Keratinocyte (primary cell): ENCODE measurements around the gene HOMER2.

Experiments
- CTCF ChIP-seq, 3 experiments: IDR thresholded peaks in 1 of 3; conservative IDR thresholded peaks in 1 of 3; optimal IDR thresholded peaks in 1 of 3; 2 replicates in 2 of 3; 3 replicates in 1 of 3; pipeline versions ENCODE3 to v1.5.1; 2011; ENCODE audit warnings: low read length in 3 of 3, mild to moderate bottlenecking in 3 of 3, moderate library complexity in 2 of 3, control low read depth in 1 of 3, inconsistent platforms in 1 of 3; ENCODE audit not compliant: insufficient read depth in 2 of 3; ENCODE audit errors: extremely low read depth in 1 of 3
- EZH2 ChIP-seq: IDR thresholded peaks from one replicate; pipeline ENCODE4 v1.6.1; 2012; ENCODE audit warnings: inconsistent platforms, mild to moderate bottlenecking, low read length, moderate library complexity

GRCh38 chr15:82890338-82890994 lies 62.1 kb downstream of the HOMER2 start:
- TF ChIP-seq CTCF (optimal IDR thresholded peaks at IDR 0.05 in 1 of 3, IDR thresholded peaks at IDR 0.05 in 1 of 3, conservative IDR thresholded peaks at IDR 0.05 in 1 of 3; ENCODE audit: extremely low read depth in 1 of 3, insufficient read depth in 2 of 3, low read length in 3 of 3) (peak in 1 of 3 experiments; percentile 6), EZH2 (no peak)
